ENCODE results near the gene PIGT.

The PIGT gene

DNA sequence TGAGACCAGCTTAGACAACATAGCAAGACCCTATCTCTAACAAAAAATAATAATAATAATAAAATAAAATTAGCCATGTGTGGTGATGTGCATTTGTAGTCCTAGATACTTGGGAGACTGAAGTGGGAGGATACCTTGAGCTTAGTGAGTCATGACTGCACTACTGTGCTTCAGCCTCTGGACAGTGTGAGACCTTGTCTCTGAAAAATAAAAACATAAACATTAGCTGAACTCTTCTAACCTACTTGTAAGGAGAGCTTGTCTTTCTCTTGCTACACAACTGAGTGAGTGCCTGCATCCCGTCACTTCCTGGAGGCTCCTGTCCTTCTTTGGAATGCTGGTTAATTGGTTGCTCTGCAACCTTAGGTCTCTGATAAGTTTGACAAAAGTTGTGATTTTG, 13.0 kb upstream of the PIGT start:
- no peak for DNase-seq

- no peak for DNase-seq
Measured at GRCh38 chr20:45404438-45404837, 11.5 kb upstream of the PIGT start.

GRCh38 chr20:45405571-45406259, 10.2 kb upstream of the PIGT start:
- DNase-seq, result no peak

DNA sequence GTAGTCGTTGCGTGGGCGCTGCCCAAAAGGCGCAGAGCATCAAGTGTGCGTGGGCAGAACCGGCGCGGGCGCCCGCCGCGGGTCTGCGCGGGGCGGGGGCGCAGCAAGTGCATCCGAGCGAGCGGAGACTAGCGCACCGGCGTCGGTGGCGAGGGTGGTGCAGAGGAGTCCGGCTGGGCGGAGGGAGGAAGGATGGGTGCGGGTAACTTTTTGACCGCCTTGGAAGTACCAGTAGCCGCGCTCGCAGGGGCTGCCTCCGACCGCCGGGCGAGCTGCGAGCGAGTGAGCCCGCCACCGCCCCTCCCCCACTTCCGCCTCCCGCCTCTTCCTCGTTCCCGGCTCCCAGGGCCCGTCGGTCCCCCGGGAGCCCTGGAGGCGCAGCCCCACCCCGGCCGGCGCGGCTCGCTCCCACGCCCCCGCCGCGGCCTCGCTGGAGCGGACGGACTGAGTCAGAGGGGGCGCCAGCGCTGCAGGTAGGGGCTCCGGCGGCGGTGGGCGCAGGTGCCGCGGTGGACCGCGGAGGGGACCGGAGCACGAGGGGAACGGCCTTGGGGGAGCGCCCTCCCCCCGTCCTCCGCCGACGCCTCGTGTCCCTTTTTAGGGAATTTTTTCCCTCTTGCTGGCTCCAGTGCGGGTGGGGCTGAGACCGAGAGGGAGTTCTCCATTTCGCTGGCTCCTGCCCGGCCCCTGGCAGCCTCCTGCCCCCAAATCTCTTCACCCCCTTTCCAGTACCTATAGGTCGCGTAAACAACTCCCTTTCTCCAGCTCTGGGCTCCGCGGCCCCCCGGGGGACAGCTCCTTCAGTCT, 9.5 kb upstream of the PIGT start:
- DNase-seq, result peak; percentile 20

- DNase-seq, result no peak
Measured at GRCh38 chr20:45407067-45407745, 8.7 kb upstream of the PIGT start.

- no peak for DNase-seq
Measured at GRCh38 chr20:45407783-45408645, 7.9 kb upstream of the PIGT start, which contains the start of gene DBNDD2. Gene DBNDD2 (plus strand): TSS chr20:45408289. CDS start chr20:45408468, 179 bp downstream.

- DNase-seq, result peak; percentile 22
Measured at GRCh38 chr20:45408646-45409213, 7.2 kb upstream of the PIGT start.

- no peak for DNase-seq
Measured at GRCh38 chr20:45409521-45410272, 6.2 kb upstream of the PIGT start.

DNA sequence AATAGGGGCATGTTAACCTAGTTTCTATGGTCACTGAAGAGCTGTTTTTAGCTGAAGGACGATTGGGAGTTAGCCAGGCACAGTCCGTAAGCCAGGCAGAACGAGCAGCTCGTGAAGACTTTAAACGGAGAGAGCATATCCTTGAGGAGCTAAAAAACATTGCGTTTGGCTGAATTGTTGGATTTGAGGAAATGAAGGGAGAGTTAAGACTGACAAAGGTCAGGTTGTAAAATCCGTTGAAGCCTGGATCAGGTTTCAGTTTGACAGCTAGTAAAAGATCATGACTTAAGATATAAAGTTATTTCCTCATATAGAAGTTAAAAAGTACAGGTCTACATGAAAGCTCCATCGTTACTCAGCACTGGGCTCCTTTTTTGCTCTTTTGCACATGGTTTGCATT, 5.1 kb upstream of the PIGT start:
- DNase-seq, result no peak

DNA sequence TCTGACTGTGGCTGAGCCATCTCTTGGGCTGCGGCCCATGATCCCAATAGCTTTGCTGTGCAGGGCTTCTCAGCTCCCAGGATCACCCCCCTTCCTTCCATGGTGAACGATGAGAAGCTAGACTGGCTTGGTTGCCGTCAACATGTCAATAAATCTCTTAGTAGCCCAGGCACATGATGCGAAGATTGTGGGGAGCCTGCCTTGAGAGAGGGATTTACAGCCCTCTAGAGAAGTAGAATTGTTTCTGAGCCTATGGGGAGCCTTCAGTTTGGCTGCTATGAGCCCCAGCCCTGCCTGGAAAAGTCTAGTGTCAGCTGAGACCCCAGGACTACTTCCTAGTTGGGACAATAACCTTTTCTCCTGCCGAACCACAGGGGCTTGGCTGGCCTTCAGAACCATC, 3.3 kb upstream of the PIGT start:
- no peak for DNase-seq

- no peak for DNase-seq
Measured at GRCh38 chr20:45413479-45413878, 2.5 kb upstream of the PIGT start.

DNA sequence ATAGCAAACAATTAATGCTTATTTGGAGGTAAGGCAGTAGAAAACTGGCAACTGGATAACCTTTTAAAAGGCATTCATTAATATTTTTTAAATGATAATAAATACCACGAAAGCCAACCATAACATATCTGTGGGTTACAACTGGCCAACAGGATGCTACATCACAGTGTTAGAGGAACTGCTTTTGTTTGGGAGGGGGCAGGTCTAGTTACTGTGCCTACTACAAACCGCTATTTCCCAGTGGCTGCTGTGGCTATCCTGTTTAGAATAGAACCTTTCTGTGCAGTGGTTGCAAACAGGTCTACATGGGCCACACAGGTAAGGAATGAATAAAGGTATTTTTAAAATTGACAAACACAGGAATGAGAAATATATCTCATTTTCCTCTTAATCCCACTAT, 976 bp downstream of the PIGT start:
- DNase-seq, result no peak

DNA sequence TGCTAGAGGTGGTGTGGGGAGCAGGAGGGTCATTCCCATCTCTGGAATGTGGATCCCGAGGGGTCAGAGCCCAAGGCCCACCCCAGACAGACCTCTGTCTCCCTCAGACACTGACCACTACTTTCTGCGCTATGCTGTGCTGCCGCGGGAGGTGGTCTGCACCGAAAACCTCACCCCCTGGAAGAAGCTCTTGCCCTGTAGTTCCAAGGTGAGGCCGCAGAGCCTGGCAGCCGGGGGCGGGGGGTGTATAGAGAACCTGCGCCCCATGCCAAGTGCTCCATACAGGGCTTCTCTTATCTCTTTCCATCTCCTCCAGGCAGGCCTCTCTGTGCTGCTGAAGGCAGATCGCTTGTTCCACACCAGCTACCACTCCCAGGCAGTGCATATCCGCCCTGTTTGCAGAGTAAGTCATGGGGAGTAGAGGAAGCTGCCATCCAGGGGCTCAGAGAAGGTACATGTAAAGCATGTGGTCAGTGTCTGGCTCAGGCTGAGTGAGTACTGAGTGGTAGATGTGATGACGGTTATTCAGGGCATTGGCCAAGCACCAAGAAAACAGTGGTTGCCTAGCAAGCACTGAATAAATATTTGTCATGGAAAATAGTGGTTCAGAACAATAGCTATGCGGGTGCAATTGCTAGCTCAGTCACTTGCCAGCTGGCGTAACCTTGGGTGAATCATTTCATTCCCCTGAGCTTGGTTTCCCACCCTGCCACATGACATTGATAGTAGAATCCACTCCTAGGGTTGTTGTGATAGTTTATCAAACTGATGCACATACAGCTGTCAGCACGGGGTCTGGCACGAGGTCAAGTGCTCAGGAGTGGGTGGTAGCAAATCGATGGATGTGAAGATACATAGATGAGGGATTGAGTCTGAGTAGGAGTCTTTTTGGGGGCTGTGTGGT, 3.5 kb downstream of the PIGT start:
- peak; percentile 25 for DNase-seq

DNA sequence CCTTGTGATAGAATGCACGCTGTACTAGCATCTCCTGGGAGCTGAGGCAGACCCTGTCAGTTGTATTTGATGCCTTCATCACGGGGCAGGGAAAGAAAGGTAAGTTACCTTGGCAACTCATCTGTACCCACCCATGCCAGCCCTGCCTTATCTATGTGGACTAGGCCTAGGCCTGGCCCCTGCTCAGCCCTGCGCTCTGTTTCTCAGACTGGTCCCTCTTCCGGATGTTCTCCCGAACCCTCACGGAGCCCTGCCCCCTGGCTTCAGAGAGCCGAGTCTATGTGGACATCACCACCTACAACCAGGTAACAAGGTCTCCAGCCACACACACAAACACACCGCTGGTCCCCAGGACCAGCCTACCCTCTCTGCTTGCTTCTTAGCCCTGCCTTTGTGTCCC, 4.2 kb downstream of the PIGT start:
- DNase-seq, result no peak

DNA sequence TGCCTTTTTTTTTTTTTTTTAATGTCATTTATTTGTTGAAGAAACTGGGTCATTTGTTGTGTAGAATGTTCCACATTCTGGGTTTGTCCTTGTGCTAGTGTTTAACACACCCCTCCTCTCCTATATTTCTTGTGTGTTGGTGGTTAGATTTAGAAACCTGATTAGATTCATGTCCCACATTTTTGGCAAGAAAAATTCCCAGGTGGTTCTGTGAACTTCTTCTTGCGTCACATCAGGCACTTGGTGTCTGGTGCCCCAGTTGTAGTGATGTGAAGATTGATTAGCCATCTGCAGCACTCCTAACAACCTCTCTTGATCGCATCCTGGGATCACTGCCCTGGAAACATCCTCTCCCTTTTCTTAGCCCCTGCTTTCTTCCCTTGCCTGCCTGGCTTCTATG, 7.8 kb downstream of the PIGT start:
- DNase-seq, result no peak

DNA sequence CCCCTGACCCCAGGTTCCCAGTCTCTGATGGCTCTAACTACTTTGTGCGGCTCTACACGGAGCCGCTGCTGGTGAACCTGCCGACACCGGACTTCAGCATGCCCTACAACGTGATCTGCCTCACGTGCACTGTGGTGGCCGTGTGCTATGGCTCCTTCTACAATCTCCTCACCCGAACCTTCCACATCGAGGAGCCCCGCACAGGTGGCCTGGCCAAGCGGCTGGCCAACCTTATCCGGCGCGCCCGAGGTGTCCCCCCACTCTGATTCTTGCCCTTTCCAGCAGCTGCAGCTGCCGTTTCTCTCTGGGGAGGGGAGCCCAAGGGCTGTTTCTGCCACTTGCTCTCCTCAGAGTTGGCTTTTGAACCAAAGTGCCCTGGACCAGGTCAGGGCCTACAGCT, 9.6 kb downstream of the PIGT start:
- DNase-seq, result no peak

- no peak for DNase-seq
Measured at GRCh38 chr20:45426320-45427016, 10.5 kb downstream of the PIGT start.

DNA sequence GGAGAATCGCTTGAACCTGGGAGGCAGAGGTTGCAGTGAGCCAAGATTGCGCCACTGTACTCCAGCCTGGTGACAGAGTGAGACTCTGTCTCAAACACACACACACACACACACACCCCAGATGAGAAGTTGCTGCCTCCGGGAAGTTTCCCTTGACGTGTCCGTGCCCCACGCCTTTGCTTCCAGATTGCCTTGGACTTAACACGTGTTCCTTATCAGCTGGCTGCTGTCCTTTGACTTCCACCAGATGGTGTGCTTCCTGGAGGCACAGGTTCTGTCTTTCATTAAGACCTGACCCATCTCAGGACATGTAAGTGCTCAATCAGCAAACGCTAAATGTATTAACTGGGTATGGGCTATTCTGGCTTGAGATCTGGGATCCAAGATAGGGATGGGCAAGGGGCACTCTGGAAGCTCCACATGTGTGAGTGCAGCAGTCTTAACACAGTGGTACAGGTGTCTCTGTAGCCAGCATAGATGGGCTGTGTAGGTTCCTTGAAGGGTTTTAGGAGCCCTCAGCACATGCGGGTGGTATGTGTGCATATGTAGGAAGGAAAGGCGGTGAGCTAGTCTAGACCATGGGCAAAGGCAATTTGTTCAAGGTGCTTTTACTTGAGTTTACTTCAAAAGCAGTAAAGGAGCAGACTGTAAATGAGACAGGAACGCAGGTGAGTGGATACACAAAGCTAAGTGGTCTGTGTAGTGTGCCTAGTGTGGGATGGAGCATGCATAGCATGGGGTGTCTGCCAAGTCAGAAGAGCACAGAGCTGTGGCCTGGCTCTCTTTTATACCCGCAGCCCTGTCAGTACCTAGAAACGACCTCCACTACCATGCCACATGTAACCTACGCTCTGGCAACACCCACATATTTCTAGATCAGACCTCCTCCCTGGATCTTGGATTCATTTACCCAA, 11.6 kb downstream of the PIGT start:
- DNase-seq, result no peak

DNA sequence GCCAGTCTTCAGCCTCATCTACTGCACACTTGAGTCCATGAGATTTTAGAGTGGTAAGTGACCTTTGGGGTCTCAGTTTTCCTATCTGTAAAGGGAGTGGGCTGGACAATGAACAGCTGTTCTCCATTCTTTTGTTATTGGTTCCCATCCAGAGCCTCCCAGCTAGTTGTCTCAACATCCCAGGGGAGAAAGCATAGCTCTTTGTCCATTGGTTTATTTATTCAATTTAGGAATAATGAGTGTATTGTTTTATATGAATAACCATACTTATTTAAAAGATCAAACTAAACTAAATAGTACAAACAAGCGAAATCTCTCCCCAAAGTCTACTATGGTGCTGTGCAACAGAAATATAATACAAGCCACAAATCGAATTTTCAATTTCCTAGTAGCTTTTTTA, 13.7 kb downstream of the PIGT start:
- no peak for DNase-seq

Data from CD4-positive, alpha-beta T cell treated with Interferon gamma for 1 hour (primary cell).